ENCODE data around the gene PHF20. TPM values are rescaled to one million over a fixed set of nuclear protein-coding genes. Genes with fewer than 3 reads are reported as not detected.
A peak's percentile ranks its signal among the peaks of the same experiment; 100 is the strongest.

The PHF20 gene
- total and polyA plus RNA-seq, 2 of the 13 experiments (the other 11 are each of a cell fraction or from before 2014, with no cell fraction given) = 22.8 to 34.1 TPM

DNA sequence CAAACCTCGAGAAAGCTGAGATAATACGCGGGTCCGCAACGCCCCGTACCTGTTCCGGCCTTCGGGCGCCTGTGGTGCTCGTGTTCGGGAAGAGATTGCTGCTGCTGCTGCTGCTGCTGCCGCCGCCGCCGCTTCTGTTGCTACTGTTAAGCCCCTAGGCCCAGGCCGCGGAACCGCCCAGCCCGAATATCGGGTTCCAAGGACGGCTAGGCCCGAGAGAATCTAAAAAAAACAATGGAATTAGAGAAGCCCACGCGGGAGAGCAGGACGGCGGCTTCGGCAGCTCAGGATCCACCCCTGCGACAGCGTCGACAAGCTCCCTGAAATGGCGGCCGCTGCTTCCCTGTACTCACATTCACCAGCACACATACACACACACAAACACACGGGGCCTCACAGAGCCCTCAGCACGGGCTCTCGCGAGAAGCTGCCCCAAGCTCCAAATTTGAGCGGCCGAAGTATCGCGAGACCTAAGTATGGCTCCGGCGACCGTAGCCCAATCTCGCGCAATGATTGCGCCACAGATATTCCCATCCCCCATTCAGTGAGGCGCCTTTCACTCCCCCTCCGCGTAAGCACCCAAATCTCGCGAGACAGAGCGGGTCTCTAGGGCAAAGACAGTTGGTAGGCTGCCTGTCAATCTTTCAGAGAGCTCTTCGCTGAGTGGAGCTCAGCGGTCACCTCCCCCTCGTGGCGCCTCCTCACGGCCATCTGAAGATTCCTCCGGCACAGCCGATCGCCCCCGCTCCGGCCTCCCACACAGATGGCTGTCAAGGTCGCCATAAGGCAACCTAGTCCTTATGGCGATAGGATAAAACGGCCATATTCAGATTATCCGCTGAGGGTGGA is 29.7 kb upstream of the PHF20 start, which contains the start of gene RBM39 (continued):
- TF ChIP-seq, protein P1, sequence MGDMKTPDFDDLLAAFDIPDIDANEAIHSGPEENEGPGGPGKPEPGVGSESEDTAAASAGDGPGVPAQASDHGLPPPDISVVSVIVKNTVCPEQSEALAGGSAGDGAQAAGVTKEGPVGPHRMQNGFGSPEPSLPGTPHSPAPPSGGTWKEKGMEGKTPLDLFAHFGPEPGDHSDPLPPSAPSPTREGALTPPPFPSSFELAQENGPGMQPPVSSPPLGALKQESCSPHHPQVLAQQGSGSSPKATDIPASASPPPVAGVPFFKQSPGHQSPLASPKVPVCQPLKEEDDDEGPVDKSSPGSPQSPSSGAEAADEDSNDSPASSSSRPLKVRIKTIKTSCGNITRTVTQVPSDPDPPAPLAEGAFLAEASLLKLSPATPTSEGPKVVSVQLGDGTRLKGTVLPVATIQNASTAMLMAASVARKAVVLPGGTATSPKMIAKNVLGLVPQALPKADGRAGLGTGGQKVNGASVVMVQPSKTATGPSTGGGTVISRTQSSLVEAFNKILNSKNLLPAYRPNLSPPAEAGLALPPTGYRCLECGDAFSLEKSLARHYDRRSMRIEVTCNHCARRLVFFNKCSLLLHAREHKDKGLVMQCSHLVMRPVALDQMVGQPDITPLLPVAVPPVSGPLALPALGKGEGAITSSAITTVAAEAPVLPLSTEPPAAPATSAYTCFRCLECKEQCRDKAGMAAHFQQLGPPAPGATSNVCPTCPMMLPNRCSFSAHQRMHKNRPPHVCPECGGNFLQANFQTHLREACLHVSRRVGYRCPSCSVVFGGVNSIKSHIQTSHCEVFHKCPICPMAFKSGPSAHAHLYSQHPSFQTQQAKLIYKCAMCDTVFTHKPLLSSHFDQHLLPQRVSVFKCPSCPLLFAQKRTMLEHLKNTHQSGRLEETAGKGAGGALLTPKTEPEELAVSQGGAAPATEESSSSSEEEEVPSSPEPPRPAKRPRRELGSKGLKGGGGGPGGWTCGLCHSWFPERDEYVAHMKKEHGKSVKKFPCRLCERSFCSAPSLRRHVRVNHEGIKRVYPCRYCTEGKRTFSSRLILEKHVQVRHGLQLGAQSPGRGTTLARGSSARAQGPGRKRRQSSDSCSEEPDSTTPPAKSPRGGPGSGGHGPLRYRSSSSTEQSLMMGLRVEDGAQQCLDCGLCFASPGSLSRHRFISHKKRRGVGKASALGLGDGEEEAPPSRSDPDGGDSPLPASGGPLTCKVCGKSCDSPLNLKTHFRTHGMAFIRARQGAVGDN (CRISPR knock-in tag; IDR thresholded peaks at IDR 0.05) = peak; percentile 99
- TF ChIP-seq MAFF (IDR thresholded peaks at IDR 0.05; ENCODE audit: low read depth, low read length) = peak; percentile 61; the same call in 1 of the 2 replicates
- peak; percentile 85 for TF ChIP-seq JARID2 (CRISPR knock-in tag; IDR thresholded peaks at IDR 0.05; ENCODE audit: insufficient replicate concordance)
- peak; percentile 94; the same call in 1 of the 2 replicates for TF ChIP-seq BRCA1 (CRISPR knock-in tag; IDR thresholded peaks at IDR 0.05)
- peak; percentile 99 for TF ChIP-seq POGZ (CRISPR knock-in tag; IDR thresholded peaks at IDR 0.05)
- peak; percentile 91; the same call in 1 of the 2 replicates for TF ChIP-seq ZNF678 (CRISPR knock-in tag; IDR thresholded peaks at IDR 0.05)
- peak; percentile 82; the same call in 1 of the 2 replicates for TF ChIP-seq FOXM1 (CRISPR knock-in tag; IDR thresholded peaks at IDR 0.05)
- TF ChIP-seq KAT2B (IDR thresholded peaks at IDR 0.05; ENCODE audit: borderline replicate concordance, low read depth, low read length) = peak; percentile 43
- TF ChIP-seq ZNF784 (CRISPR knock-in tag; IDR thresholded peaks at IDR 0.05; ENCODE audit: borderline replicate concordance) = peak; percentile 99
- TF ChIP-seq, protein P2, sequence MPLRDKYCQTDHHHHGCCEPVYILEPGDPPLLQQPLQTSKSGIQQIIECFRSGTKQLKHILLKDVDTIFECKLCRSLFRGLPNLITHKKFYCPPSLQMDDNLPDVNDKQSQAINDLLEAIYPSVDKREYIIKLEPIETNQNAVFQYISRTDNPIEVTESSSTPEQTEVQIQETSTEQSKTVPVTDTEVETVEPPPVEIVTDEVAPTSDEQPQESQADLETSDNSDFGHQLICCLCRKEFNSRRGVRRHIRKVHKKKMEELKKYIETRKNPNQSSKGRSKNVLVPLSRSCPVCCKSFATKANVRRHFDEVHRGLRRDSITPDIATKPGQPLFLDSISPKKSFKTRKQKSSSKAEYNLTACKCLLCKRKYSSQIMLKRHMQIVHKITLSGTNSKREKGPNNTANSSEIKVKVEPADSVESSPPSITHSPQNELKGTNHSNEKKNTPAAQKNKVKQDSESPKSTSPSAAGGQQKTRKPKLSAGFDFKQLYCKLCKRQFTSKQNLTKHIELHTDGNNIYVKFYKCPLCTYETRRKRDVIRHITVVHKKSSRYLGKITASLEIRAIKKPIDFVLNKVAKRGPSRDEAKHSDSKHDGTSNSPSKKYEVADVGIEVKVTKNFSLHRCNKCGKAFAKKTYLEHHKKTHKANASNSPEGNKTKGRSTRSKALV (CRISPR knock-in tag; IDR thresholded peaks at IDR 0.05) = peak; percentile 91
- no peak; the same call in 1 of the 2 replicates for TF ChIP-seq ZNF776 (CRISPR knock-in tag; IDR thresholded peaks at IDR 0.05)
- TF ChIP-seq, protein P3, sequence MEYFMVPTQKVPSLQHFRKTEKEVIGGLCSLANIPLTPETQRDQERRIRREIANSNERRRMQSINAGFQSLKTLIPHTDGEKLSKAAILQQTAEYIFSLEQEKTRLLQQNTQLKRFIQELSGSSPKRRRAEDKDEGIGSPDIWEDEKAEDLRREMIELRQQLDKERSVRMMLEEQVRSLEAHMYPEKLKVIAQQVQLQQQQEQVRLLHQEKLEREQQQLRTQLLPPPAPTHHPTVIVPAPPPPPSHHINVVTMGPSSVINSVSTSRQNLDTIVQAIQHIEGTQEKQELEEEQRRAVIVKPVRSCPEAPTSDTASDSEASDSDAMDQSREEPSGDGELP (IDR thresholded peaks at IDR 0.05; ENCODE audit: borderline replicate concordance, low read depth) = peak; percentile 97
- TF ChIP-seq, protein P4, sequence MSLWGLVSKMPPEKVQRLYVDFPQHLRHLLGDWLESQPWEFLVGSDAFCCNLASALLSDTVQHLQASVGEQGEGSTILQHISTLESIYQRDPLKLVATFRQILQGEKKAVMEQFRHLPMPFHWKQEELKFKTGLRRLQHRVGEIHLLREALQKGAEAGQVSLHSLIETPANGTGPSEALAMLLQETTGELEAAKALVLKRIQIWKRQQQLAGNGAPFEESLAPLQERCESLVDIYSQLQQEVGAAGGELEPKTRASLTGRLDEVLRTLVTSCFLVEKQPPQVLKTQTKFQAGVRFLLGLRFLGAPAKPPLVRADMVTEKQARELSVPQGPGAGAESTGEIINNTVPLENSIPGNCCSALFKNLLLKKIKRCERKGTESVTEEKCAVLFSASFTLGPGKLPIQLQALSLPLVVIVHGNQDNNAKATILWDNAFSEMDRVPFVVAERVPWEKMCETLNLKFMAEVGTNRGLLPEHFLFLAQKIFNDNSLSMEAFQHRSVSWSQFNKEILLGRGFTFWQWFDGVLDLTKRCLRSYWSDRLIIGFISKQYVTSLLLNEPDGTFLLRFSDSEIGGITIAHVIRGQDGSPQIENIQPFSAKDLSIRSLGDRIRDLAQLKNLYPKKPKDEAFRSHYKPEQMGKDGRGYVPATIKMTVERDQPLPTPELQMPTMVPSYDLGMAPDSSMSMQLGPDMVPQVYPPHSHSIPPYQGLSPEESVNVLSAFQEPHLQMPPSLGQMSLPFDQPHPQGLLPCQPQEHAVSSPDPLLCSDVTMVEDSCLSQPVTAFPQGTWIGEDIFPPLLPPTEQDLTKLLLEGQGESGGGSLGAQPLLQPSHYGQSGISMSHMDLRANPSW (CRISPR knock-in tag; IDR thresholded peaks at IDR 0.05; ENCODE audit: borderline replicate concordance) = peak; percentile 98
- no peak for TF ChIP-seq PHB2 (IDR thresholded peaks at IDR 0.05; ENCODE audit: partially characterized antibody)
- peak; percentile 99 for TF ChIP-seq TRAFD1 (CRISPR knock-in tag; IDR thresholded peaks at IDR 0.05; ENCODE audit: borderline replicate concordance)
